CD4-positive, alpha-beta T cell treated with Interferon alpha-2 for 1 hour (primary cell): ENCODE measurements around the gene STXBP3.
A peak's percentile ranks its signal among the peaks of the same experiment; 100 is the strongest.
"Not testable (repeated sequence)": the region's sequence is repeated elsewhere in the genome, so short reads cannot be mapped to it uniquely, and the experiment has no call there.

Experiments
- DNase-seq, 2 donors: peaks; one replicate each; pipeline ENCODE4 v3.0.0-alpha.2; 2020 to 2022

Gene STXBP3

GRCh38 chr1:108732398-108732797 lies 14.1 kb upstream of the STXBP3 start:
- DNase-seq: no peak

GRCh38 chr1:108734171-108734865 lies 12.2 kb upstream of the STXBP3 start:
- DNase-seq: no peak

GRCh38 chr1:108742253-108742652 lies 4.2 kb upstream of the STXBP3 start:
- DNase-seq: no peak

- no peak for DNase-seq
These were observed 493 bp upstream of the STXBP3 start for GRCh38 chr1:108745980-108746381.

GRCh38 chr1:108747171-108747850 lies 837 bp downstream of the STXBP3 start:
- DNase-seq: peak; percentile 60 to 63

- DNase-seq: no peak
These were observed 1.4 kb downstream of the STXBP3 start for GRCh38 chr1:108747898-108748297.

GRCh38 chr1:108749081-108749480 lies 2.6 kb downstream of the STXBP3 start:
- DNase-seq: no peak

GRCh38 chr1:108750476-108751181 lies 4.2 kb downstream of the STXBP3 start:
- DNase-seq: no peak

GRCh38 chr1:108753363-108753762 lies 6.9 kb downstream of the STXBP3 start:
- no peak for DNase-seq

- no peak for DNase-seq
These were observed 12.3 kb downstream of the STXBP3 start for GRCh38 chr1:108758796-108759195.

- DNase-seq: no peak
These were observed 20.6 kb downstream of the STXBP3 start for GRCh38 chr1:108767115-108767514.

GRCh38 chr1:108767708-108768107 lies 21.2 kb downstream of the STXBP3 start:
- no peak for DNase-seq

- no peak for DNase-seq
These were observed 31.4 kb downstream of the STXBP3 start for GRCh38 chr1:108777839-108778238.

GRCh38 chr1:108779455-108779854 lies 33.0 kb downstream of the STXBP3 start:
- no peak for DNase-seq

- DNase-seq: no peak
These were observed 34.6 kb downstream of the STXBP3 start for GRCh38 chr1:108780937-108781574.

GRCh38 chr1:108781575-108781944 lies 35.1 kb downstream of the STXBP3 start:
- not testable (repeated sequence) for DNase-seq

- DNase-seq: no peak
These were observed 38.8 kb downstream of the STXBP3 start for GRCh38 chr1:108785264-108785663.

- no peak for DNase-seq
These were observed 39.4 kb downstream of the STXBP3 start for GRCh38 chr1:108785880-108786279.

GRCh38 chr1:108791790-108792189 lies 45.3 kb downstream of the STXBP3 start:
- DNase-seq: no peak

- no peak for DNase-seq
These were observed 45.9 kb downstream of the STXBP3 start for GRCh38 chr1:108792420-108792819.

- no peak for DNase-seq
These were observed 52.5 kb downstream of the STXBP3 start for GRCh38 chr1:108799001-108799400.

- no peak for DNase-seq
These were observed 54.6 kb downstream of the STXBP3 start for GRCh38 chr1:108801101-108801500.

- no peak for DNase-seq
These were observed 57.1 kb downstream of the STXBP3 start for GRCh38 chr1:108803548-108803947.

- DNase-seq: no peak
These were observed 62.0 kb downstream of the STXBP3 start for GRCh38 chr1:108808438-108808837.
